GM03348 (cell line): ENCODE results near the gene PRKAA1.
A peak's percentile ranks its signal among the peaks of the same experiment; 100 is the strongest.

ENCODE experiments used
- DNase-seq: peaks from one replicate; pipeline ENCODE4 v3.0.0; 2012; ENCODE audit warnings: low spot score

PRKAA1 gene

DNA sequence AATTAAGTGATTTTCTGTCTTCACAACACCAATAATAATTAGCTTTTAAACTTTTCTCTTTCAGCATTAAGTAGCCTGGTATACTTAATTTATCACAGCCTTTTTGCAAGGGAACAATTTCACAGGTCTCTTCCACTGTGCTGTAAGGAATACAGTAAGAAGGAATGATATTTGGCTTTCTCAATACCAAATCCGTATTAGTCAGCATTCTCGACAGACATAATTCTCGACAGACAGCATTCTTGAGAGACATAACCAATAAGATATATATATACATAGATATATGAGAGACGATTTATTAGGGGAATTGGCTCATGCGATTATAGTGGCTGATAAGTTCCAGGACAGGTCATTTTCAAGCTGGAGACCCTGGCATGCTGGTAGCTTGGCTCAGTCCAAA lies 18.0 kb downstream of the PRKAA1 start:
- DNase-seq: no peak

DNA sequence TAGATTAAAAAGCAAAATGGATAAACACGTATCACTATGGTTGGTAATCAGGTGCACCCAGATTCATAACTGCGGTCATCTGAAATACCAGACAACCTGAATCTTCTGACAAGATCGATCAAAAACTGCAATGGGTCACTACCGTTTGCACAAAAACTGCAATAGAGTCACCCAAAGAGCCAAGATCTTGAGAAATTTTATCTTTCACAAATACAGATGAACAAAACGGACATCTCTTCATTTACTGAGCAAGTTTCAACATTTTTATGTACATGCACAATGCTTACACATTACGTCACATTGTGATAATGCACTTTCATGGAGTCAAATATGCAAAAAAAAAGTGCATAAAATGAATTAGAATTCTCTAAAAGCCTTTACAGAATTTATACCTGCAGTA lies 18.6 kb downstream of the PRKAA1 start:
- no peak for DNase-seq

DNA sequence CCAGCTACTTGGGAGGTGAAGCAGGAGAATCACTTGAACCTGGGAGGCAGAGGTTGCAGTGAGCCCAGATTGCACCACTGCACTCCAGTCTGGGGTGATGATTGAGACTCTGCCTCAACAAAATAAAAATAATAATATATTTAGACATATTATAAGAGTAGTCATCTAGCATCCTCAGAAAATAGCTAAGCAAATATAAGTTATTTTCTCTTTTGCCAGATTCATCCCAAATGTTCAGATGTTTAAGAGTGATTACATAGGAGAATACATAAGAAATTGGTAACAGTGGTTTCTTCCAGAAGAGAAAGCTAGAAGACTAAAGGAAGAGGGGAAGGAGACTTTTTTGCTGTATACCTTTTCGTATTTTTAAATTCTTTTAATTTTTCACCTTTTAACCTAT lies 20.0 kb downstream of the PRKAA1 start:
- no peak for DNase-seq

DNA sequence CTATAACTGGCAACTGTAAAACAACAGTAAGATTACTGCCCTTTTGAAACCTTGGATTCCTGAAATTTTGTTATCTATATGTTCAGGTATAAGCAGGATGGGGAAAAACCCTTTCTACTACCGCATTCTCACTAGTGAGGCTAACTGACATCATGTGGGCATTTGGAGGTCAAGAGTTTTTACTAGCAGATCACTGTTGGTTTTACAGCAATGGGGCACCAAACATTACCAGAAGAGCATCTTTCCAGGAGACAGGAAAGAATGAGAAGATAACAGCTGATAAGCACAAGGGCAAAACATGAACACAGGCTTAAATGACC lies 21.6 kb downstream of the PRKAA1 start:
- no peak for DNase-seq

DNA sequence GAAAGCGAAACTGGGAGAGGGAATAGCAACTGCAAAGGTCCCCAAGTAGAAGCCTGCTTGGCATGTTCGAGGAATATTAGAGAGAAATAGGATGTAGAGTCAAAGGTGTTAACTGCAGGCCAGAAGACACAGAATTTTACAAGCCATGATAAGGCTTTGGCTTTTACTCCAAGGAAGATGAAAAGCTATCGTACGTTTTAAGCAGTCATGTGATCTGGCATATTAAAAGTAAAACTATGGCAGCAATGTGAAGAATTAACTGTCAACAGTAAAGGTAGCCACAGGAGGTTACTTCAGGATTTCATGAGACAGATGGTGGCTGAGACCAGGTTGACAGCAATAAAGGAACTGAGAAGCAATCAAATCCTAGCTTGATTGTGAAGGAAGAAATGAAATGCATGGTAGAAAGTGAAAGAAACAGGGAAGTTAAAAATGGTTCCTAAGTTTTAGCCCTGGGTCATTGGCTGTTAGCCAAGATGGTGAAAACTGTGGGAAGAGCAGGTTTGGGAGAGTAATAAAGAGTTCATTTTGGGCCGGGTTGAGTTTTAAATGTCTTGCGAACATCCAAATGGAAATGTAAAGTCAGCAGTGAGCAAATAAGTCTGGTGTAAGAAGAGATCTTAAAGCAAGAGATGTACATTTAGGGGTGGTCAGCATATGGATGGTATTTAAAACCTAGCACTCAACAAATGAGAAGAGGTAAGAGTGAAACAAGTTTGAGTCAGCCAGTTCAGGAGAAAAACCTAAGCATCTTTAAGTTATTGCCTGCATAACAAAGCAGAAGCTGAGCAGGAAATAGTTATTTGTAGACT lies 22.1 kb downstream of the PRKAA1 start:
- no peak for DNase-seq

DNA sequence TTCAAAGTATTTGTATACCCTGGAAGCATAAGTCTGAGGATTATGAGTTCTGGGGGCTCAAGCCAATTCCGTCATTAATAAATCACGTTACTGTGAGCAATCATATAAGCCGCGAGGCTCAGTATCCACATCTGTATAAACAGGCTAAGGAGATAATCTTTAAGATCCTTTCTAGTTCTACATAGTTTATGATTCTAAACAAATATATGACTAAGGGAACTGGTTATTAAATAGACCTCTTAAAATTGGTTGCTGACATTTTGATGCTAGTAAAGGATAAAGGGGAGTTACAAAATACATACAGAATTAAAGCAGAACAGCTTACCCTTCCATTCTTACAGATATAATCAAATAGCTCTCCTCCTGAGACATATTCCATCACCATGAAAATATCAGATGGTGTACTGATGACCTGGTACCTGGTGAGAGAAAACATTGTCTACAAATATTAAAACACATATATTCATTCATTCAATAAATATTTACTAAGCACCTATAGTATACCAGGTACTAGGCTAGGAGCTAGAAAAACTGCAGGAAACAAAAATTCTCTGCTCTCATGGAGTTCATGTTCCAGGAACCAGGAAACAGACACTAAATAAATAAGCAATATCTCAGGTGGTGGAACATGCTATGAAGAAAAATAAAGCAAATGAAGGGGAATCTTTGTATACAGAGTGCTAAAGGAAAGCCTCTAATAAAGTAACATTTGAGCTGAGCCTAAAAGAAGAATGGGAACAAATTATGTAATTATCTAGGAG lies 22.9 kb downstream of the PRKAA1 start:
- DNase-seq: no peak

DNA sequence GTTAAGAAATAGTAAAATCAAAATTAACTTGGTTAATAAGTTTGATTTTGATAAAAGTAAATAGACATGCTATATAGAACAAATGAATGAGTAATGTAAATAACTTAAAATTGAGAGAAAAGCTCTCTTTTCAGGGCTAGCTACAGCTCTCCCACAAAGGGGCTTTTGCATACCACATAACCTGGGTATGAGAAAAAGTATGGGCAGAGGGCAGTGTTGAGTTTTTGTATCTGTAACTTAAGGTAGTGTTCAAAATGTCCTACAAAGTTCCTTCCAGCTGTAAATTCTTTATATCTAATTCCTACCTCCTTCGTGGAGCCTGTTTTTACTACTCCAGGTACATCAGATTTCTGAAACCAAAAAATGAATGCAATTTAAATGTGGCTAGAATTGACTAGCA lies 23.6 kb downstream of the PRKAA1 start:
- no peak for DNase-seq

DNA sequence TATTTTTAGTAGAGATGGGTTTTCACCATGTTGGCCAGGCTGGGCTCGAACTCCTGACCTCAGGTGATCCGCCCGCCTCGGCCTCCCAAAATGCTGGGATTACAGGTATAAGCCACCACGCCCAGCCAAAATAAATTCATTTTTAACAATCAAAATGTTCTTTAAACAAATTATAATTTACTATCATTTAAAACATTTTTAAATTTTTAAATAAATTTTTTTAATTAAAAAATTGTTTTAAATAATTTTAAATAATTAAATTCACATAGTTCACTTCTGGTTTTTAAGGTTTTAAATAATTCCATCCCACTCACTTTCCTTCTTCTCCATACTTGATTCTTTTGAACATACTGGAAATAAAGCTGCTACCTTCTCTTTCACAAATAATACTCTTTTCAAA lies 27.4 kb downstream of the PRKAA1 start:
- DNase-seq: no peak

DNA sequence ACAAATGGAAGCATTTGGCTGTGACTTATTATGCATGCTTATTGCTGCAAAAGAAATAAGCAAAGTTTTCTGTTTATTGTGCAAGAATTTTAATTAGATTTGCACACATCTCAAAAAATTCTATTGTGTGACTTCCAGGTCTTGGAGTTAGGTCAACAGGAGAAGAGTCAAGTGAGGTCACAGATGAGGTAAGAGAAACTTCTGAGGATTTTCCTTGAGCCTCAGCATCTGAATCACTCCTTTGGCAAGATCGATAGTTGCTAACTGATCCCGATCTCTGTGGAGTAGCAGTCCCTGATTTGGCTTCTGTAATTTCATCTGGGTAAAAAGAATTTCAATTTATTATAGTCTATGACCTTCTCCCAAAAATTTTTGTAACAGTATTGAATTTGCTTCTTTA lies 35.5 kb downstream of the PRKAA1 start:
- no peak for DNase-seq

DNA sequence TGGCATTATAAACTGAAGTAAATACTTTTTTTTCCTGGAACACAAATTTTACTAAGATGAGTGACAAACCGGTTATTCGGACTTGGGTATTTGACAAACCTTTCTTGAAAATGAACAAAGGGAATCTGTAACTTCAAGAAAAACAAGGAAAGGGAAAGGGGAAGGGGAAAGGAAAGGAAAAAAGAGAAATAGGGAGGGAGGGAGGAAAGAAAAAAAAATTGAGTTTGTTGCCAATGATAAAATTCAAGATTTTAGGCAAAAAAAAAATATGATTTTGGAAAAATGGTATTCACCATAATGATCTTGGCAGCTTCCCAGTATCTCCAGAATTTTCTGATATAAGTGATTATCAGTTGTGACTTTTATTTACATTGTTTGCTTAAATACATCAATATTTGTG lies 40.8 kb downstream of the PRKAA1 start:
- no peak for DNase-seq

DNA sequence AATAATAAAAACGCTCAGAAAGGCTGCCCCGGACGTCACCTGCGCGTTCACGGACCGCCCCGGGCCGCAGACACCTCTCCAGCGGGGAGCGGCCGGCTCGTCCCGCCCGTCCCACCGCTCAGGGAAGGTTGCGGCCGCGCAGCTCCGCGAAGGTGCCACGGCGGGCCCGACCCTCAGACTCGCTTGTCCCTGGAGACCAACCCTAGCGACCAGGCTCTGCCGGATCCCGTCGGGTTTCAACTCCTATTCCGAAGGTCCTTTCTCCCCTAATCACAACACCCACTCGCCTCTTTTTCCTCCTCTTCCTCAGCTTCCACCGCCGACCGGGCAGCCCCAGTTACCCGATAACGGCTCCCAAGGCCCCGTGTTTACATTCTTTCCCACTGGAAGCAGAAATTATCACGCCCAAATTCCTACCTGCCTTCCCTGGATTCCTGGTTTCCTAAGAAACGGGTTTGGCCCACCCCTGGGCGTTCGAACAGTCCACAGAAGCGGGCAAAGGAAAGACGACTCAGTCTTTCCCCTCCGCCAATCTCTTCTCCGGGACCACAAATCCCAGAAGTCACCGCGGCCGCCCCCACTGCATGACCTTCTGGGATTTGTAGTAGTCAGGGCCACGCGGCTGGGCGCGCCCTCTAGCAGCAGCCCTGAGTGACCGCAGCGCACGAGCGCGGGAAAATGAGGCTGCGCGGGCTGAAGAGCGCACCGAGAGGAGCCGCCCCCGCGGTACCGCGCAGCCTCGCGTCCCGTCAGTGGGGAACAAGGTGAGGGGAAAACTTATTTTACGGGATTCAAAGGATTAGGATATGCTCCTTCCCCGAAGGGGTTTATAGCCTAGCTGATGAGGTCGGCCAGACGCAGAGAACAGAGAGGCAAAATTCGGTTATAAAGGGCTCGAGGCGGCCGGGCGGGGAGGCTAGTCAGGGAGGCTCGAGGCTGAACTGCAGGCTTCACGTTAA lies 42.5 kb downstream of the PRKAA1 start, which contains the start of gene TTC33:
Gene TTC33, minus strand, starts transcription at position 555 of the 959 bp plus-strand sequence. CDS start 8,943 bp downstream, outside the sequence.
- DNase-seq: peak; percentile 96

DNA sequence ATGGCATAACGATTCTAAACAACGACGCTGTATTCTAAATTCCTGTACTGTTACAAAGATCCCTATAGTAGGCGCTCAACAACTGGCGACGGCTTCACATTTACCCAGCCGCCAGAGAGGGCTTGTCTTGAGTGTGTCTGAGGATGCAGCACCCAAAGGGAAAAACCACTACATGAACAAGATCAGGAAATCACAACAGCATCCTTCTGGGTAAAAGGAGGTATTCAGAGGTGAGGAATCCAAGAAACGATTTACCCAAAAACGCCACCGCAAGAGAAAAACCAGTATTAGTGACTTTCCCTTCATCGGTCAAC lies 43.1 kb downstream of the PRKAA1 start:
- peak; percentile 83 for DNase-seq

DNA sequence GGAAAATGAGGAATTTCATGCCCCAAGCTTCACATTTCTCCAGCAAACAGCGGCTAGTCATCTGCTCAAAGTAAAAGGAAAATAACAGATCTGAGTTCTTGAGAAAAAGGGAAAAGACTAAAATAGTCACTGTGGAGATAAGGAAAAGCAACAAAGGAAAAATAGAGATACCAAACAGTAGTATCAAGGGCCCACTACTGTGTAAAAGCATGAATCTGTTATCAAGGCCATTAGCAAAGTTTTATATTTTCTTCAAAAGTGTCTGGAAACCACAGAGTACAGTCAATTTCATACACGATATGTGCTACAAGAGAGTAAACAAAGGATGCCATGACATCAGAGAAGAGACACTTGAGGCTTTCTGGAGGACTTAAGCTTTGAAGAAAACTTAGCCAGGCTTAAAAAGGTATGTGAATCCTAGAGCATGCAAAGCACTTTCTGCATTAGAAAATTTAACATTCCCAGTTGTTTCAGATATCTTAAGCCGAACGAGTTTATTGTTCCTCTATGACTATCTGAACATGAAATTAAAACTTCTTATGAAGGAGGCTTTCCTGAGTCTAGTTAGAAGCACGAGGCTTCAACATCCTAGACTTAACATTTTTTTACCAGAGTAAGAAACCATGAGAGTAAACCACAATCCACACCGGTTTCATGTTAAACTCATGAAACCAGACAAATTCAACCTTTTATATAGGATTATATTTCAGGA lies 43.6 kb downstream of the PRKAA1 start:
- peak; percentile 22 for DNase-seq

DNA sequence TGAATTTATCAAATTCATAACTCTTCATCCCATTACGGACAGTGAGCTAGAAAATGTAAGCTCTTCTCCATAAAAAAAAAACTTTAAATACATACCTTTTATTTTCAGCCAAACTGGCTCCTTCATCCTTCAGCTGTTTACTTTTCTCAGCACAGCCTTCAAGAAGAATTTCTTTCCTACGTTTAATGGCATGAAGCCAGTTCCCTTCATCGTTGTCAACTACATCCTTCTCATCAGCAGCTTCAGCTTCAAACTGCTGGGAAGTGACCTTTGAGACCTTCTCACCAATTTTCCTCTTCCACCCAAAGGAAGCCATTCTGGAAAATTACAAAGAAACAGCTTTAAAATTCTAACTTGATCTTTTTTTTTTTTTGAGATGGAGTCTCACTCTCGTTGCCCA lies 51.5 kb downstream of the PRKAA1 start:
- DNase-seq: no peak

DNA sequence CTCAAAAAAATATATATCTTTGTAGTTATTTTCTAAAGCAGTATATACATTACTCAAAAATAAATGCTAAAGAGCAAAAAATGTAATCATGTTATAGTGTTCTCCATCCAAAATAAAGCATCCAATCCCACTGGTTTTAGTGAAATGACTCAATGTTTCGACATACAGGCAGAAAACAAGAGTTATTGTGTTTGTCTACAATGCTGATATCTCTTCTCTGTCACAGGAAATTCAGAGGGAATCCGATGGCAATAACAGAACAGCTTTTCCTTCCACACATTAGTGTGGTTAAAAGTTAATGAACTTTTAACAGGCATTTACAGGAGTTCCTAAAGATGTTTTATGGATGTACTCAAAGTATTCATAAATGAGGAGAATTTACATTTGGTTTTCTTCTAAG lies 54.4 kb downstream of the PRKAA1 start:
- DNase-seq: no peak

DNA sequence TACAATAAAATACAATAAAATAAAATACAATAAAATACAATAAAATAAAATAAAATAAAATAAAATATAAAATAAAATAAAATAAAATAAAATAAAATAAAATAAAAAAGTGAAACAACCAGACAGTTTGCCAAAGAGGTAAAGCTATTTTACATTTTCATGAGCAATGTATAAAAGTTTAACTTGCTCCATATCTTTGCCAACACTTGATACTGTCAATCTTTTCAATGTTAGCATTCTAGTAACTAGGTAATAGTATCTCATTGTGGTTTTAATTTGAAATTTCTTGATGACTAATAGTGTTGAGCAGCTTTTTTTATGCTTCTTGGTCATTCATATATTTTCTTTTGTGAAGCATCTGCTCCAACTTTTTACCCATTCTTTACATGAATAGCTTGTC lies 59.7 kb downstream of the PRKAA1 start:
- DNase-seq: no peak

DNA sequence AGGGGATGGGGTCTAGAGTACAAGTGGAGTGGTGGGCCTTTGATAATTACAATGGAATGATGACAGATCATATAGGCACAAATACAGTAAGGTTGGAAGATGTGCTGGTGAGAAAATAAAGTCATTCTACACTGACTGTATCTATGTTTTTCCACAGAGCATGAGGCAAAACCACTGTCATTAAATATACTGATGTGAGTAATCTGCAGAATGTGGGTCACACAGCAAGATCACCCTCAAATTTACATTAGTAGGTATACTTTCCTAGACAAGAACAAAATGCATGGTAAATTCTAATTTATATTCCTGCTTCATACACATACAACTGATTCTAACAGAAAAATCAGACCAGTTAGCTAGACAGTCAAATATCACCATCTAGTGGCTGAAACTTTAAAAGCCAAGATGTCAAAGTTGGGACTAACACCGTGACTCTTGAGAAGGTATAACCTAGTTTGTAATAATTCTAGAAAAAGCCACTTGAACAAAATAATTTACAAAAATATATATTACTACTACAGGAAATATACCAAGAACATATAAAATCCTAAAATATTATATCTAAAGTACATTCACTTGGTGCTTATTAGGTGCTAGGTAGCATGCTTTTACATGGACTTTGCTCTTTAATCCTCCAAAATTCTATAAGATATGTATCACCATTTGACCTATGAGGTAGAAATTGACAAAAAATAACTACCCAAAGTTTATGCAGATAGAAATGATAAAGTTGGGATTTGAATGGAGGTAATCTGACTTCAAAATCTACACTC lies 61.9 kb downstream of the PRKAA1 start:
- DNase-seq: peak; percentile 56

DNA sequence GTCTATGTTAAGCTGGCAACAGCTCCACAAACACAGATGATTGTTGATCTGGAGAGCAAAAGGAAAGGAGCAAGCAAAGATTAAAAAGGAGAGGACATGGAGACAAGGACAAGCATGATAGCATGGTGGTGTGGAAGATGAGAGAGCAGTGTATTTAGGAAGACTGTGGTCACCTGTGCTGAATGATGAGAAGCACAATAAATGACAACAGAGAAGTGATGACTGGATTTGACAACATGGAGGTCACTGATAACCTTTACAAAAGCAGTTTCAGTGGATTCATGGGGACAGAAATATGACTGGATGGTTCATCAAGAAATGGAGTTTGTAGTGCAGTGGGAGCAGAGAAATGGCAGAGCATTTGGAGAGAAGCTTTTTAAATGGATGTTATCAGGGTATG lies 62.6 kb downstream of the PRKAA1 start:
- DNase-seq: no peak

DNA sequence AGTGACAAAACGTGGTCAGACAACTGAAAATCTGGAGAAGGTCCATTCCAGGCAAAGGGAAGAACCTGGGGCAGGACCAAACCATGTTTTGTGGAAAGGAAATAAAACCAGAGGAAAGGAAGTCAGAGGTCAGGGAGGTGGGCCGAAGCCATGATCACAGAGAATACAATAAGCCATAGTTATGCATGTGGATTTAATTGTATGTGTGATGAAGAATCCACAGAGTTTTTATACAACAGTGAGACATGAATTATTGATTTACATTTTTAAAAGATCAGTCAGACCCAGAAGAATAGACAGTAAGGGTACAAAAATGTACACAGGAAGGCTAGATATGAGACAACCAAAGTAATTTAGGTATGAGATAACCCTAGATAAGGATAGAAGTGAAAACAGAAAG lies 63.2 kb downstream of the PRKAA1 start:
- DNase-seq: peak; percentile 20

DNA sequence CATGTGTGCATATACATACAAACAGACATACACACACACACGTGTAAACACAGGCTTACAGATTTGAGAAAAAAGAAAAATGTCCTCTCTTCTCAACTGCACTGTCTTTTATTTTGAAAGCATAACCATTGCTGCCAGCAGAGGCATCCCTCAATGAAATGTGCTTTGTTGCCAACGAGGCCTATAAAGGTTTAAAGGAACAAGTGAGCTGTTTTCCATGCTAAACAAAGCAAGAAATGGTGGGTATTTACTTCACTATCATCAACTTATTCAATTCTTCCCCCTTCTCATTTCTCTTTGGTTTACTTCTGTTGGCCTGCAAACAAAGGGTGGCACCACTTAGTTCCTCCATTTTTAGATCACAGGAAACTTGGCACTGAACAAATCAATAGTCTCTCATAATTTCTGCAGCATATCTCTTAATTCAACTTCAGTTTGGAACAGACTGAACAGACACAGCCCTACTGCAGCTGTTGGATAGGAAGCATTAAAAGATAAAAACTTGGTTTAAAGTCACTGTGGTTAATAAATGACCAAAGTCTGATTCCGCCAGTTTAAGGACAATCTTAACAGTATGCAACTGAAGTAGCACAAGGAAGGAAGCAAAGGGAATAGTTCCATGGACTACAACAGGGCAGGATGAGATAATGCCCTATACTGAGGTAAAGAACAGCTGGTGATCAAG lies 64.2 kb downstream of the PRKAA1 start:
- DNase-seq: no peak

DNA sequence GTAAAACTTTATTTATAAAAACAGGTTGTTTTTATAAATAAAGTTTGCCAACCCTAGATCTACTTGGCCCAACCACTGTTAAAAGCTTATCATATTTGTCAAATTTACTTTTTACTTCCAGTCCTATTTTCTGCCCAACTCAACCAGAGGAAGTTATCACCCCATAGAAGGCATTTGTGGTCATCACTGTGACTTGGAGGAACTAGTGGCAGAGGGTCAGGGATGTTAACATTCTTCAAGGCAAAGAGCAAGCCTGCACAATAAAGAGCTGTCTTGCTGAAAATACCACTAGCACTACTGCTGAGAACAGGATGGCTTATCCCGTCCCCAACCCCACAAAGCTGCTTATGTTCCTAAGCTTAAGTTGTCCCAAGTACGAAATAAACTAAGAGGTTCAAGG lies 64.7 kb downstream of the PRKAA1 start:
- DNase-seq: no peak
